GM12891 (cell line): ENCODE measurements around the gene GPSM1. TPM values are rescaled to one million over a fixed set of nuclear protein-coding genes. Genes with fewer than 3 reads are reported as not detected.

Experiments used
- DNase-seq: peaks from one replicate; pipeline ENCODE4 v3.0.0; 2011; ENCODE audit warnings: low spot score; ENCODE audit not compliant: insufficient read length
- FAIRE-seq: peaks from 2 replicates; lab custom pipeline; 2011; peaks lifted over from hg19 to GRCh38; lab: Jason Lieb, UNC
- PAX5 ChIP-seq: IDR thresholded peaks from 2 replicates; pipeline ENCODE4 v1.6.1; 2011; ENCODE audit warnings: low read length, moderate library complexity, mild to moderate bottlenecking; ENCODE audit not compliant: insufficient read depth, severe bottlenecking
- POLR2A ChIP-seq: IDR thresholded peaks from 2 replicates; pipeline ENCODE4 v1.6.1; 2011; ENCODE audit warnings: low read depth, low read length, control low read depth
- POLR2AphosphoS5 ChIP-seq: IDR thresholded peaks from 2 replicates; pipeline ENCODE4 v1.6.1; 2011; ENCODE audit warnings: low read depth, low read length, control low read depth
- POU2F2 ChIP-seq: IDR thresholded peaks from 2 replicates; pipeline ENCODE4 v1.6.1; 2011; ENCODE audit warnings: low read depth, mild to moderate bottlenecking, control low read depth, low read length, moderate library complexity
- SPI1 ChIP-seq: IDR thresholded peaks from 2 replicates; pipeline ENCODE4 v1.6.1; 2011; ENCODE audit warnings: low read depth, low read length, control low read depth
- TAF1 ChIP-seq: IDR thresholded peaks from 2 replicates; pipeline ENCODE4 v1.6.1; 2011; ENCODE audit warnings: low read depth, low read length, control low read depth
- polyA plus RNA-seq: library from polyadenylated mRNA; unstranded; fragments of >200 nt; gene quantifications from one replicate; pipeline ENCODE4 v1.2.1, GENCODE V29; 2012; ENCODE audit warnings: low read depth, missing spikeins, inconsistent platforms; ENCODE audit not compliant: missing spikeins

Gene GPSM1
- 0.04 TPM for polyA plus RNA-seq

- FAIRE-seq (no peak), DNase-seq (no peak)
- TF ChIP-seq POLR2AphosphoS5: no peak
- no peak for TF ChIP-seq PAX5
- no peak for TF ChIP-seq POU2F2
- no peak for TF ChIP-seq SPI1
- TF ChIP-seq POLR2A: no peak
- no peak for TF ChIP-seq TAF1
Measured at GRCh38 chr9:136327304-136327974, at the start of gene GPSM1. TSS of gene GPSM1 (plus strand) at chr9:136327539. CDS start at chr9:136327696, 157 bp downstream.

- DNase-seq (no peak), FAIRE-seq (no peak)
- TF ChIP-seq PAX5 (no peak), POLR2A (no peak), POLR2AphosphoS5 (no peak), SPI1 (no peak)
Measured at GRCh38 chr9:136277746-136278145, 49.6 kb upstream of the GPSM1 start.

GRCh38 chr9:136278221-136278620 is 49.1 kb upstream of the GPSM1 start:
- FAIRE-seq (no peak), DNase-seq (no peak)
- no peak for TF ChIP-seq POLR2AphosphoS5
- no peak for TF ChIP-seq PAX5
- no peak for TF ChIP-seq SPI1
- no peak for TF ChIP-seq TAF1
- TF ChIP-seq POU2F2: no peak
- no peak for TF ChIP-seq POLR2A

GRCh38 chr9:136278894-136279293 is 48.4 kb upstream of the GPSM1 start:
- DNase-seq (no peak), FAIRE-seq (no peak)
- TF ChIP-seq POLR2A (no peak), TAF1 (no peak), POU2F2 (no peak), POLR2AphosphoS5 (no peak), SPI1 (no peak), PAX5 (no peak)

- TF ChIP-seq SPI1: no peak
- no peak for TF ChIP-seq POLR2AphosphoS5
- FAIRE-seq (no peak), DNase-seq (no peak)
Measured at GRCh38 chr9:136279471-136279870, 47.9 kb upstream of the GPSM1 start.

- FAIRE-seq: no peak
- TF ChIP-seq SPI1 (no peak), POLR2A (no peak), POLR2AphosphoS5 (no peak), PAX5 (no peak), TAF1 (no peak), POU2F2 (no peak)
- DNase-seq: no peak
Measured at GRCh38 chr9:136280535-136281315, 46.6 kb upstream of the GPSM1 start.

GRCh38 chr9:136281421-136282271 is 45.7 kb upstream of the GPSM1 start:
- no peak for FAIRE-seq
- TF ChIP-seq TAF1 (no peak), SPI1 (no peak), POU2F2 (no peak), POLR2A (no peak), POLR2AphosphoS5 (no peak), PAX5 (no peak)
- no peak for DNase-seq

- TF ChIP-seq POLR2A: no peak
- TF ChIP-seq TAF1: no peak
- TF ChIP-seq POLR2AphosphoS5: no peak
- TF ChIP-seq SPI1: no peak
- no peak for TF ChIP-seq PAX5
- TF ChIP-seq POU2F2: no peak
- DNase-seq: no peak
Measured at GRCh38 chr9:136282272-136282861, 45.0 kb upstream of the GPSM1 start.

More at GRCh38 chr9:136282272-136282861, 45.0 kb upstream of the GPSM1 start:
- FAIRE-seq: no peak
